Measurements from ENCODE around the gene SULT4A1.

DNA sequence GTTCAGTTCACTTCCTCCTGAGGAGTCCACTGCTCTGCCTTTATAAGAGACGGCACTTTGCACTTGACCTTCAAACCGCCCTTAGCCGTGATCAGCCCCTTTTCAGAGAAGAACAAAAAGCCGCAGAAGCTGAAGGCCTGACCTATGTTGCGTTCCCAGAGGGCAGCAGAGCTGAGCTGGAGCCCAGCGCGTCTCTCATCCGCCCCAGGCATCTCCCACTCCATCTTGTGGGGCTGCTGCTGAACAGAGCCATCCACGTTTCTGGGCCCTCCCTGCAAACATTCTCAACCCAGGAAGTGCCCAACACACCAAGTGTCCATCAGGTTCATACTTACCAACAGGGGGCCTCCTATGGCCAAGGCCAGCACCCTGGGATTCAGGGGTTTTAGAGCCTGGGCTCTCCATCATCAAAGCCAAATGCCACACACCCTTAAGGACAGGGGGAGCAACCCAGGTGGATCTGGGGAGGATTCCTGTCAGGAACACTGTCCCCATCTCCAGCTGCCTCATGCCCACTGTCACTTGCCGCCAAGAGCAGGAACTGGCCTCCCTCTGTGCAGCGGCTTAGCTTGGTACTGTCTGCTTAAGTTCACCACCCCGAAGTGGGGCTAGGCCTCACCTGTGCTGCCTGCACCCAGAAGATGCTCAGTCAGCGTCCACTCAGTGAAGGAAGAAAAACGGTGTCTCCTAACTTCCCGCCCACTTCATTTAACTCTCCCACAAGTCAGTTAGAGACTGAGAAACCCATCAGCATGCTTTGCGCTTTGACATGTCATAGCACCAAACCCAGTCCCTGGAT, 34.2 kb downstream of the SULT4A1 start:
- no peak for TF ChIP-seq ATF3 (IDR thresholded peaks at IDR 0.05; ENCODE audit: insufficient read depth, low read depth, low read length)
- TF ChIP-seq POLR2A (IDR thresholded peaks at IDR 0.05; ENCODE audit: control extremely low read depth in 1 of 2, low read depth in 2 of 2, low read length in 2 of 2) = no peak
- TF ChIP-seq SRF (IDR thresholded peaks at IDR 0.05; ENCODE audit: low read depth, low read length) = no peak
- no peak for TF ChIP-seq TBP (IDR thresholded peaks at IDR 0.05; ENCODE audit: low read depth, low read length)
- TF ChIP-seq BRCA1 (IDR thresholded peaks at IDR 0.05; ENCODE audit: low read depth, low read length) = no peak
- no peak for TF ChIP-seq GABPA (IDR thresholded peaks at IDR 0.05; ENCODE audit: borderline replicate concordance, insufficient read depth, low read length)
